C4-2B (cell line): ENCODE data around the gene FLT3LG.

Source experiments
- CTCF ChIP-seq: fragments of 450-650 bp; conservative IDR thresholded peaks from 2 replicates; pipeline ENCODE4 v1.5.1; 2017; ENCODE audit warnings: mild to moderate bottlenecking
- ZFX ChIP-seq: fragments of 450-650 bp; IDR thresholded peaks from 2 replicates; pipeline ENCODE4 v1.6.1; 2017

GRCh38 chr19:49488863-49489537 lies 15.0 kb downstream of the FLT3LG start:
- TF ChIP-seq CTCF (no peak), ZFX (no peak)
